Activated CD4-positive, alpha-beta T cell treated with anti-CD3 and anti-CD28 coated beads, Interleukin-2, amount 10 ng/mL, durations not matched to agents 24 days and 14 days (primary cell): ENCODE data around the gene GGTA1. TPM values are rescaled to one million over a fixed set of nuclear protein-coding genes. Genes with fewer than 3 reads are reported as not detected.
"Not testable (repeated sequence)": the region's sequence is repeated elsewhere in the genome, so short reads cannot be mapped to it uniquely, and the experiment has no call there.

ENCODE experiments used
- DNase-seq: peaks from one replicate; pipeline ENCODE4 v3.0.0; 2022
- H3K27ac Mint-ChIP-seq: one replicate; pipeline ENCODE4 v1.8.0; 2022; ENCODE audit warnings: mild to moderate bottlenecking, mixed read lengths
- H3K27me3 Mint-ChIP-seq: one replicate; pipeline ENCODE4 v1.8.0; 2022; ENCODE audit warnings: mixed read lengths
- H3K36me3 Mint-ChIP-seq: one replicate; pipeline ENCODE4 v1.8.0; 2022; ENCODE audit warnings: low read depth, mild to moderate bottlenecking, mixed read lengths
- H3K4me1 Mint-ChIP-seq: one replicate; pipeline ENCODE4 v1.8.0; 2021; ENCODE audit warnings: mixed read lengths
- H3K4me3 Mint-ChIP-seq: one replicate; pipeline ENCODE4 v1.8.0; 2022; ENCODE audit warnings: mild to moderate bottlenecking, moderate library complexity, mixed read lengths
- H3K9me3 Mint-ChIP-seq: one replicate; pipeline ENCODE4 v1.8.0; 2021; ENCODE audit warnings: mixed read lengths
- intact Hi-C: fragments of 100-400 bp; cut with micrococcal nuclease; formaldehyde crosslinking; loops from one replicate; pipeline ENCODE4 v1.15.1; 2023
- total RNA-seq: library from RNA; stranded (reverse); gene quantifications from 2 replicates; pipeline ENCODE4 v1.2.3, GENCODE V29; 2022

The GGTA1 gene
- total RNA-seq, 1 donor from 2014 or later = not detected

DNA sequence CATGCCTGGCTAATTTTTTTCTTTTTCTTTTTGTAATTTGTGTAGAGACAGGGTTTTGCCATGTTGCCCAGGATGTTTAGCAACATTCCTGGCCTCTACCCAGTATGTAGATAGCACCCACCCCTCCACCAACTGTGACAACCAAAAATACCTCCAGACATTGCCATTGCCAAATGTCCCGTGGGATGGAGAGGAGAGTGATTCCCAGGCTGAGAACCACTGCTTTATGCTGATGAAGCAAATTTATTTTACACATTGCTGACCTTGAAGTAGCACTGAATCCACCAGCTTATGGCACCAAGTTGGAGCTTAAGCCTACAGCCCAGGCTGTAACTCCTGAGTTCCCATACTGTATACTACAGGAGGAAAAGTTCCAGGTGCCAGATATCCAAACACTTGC, 58.5 kb downstream of the GGTA1 start:
- DNase-seq = no peak
- Mint-ChIP-seq H3K9me3 (no peaks in the 10 kb centered on the region), H3K36me3 (no peaks in the 10 kb centered on the region), H3K27ac (no peak overlapping the region), H3K4me3 (no peak overlapping the region), H3K27me3 (peaks cover 51% of the 10 kb centered on the region), H3K4me1 (no peaks in the 10 kb centered on the region)
- intact Hi-C loops = no loop called here

DNA sequence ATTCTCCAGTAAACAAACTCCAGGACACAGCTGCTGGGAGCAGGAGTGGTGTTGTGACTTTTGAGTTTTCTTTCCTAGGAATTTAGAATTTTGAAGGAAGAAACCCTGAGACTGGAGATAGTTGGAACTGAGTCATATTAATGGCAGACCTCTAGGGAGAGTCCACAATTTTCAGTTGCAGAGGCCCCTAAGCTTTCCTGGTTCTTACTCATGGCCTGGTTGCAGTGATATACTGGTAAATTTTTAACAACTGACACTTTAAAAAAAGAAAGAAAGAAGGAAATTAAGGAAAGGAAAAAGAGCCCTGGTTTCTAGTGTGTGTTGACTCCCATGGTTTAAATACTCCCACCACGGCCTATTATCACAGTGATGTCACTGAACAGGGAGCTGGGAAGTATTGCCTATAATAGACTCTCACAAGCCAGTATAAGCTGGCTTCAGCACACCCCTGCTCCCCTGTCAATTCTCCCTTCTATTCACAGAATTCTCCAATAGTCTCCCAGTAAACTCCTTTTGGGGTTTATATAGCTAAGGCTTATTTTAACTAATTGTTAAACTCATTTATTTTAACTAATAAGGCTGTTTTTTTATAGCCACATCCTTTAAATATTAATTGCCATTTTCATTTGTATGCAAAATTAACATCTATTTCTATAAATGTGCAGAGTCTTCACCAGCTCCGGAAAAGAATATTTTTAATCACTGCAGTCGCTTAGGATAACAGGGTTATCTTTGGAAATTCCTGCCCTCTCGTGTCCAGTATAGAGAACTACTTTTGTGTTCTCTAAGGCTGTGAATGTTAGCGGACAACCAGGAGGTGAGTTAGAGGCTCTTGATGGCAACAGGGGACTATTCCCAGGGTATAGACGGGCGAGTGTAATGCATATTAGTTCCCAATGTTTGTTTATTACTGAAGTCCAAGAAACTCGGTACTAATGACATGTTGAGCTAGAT, 59.7 kb downstream of the GGTA1 start:
- no peaks in the 10 kb centered on the region for H3K36me3 Mint-ChIP-seq
- H3K9me3 Mint-ChIP-seq = no peaks in the 10 kb centered on the region
- H3K27ac Mint-ChIP-seq = no peak overlapping the region
- H3K4me3 Mint-ChIP-seq = no peak overlapping the region
- no peak for DNase-seq
- peaks cover 51% of the 10 kb centered on the region for H3K27me3 Mint-ChIP-seq
- H3K4me1 Mint-ChIP-seq = no peaks in the 10 kb centered on the region
- intact Hi-C loops = no loop called here

DNA sequence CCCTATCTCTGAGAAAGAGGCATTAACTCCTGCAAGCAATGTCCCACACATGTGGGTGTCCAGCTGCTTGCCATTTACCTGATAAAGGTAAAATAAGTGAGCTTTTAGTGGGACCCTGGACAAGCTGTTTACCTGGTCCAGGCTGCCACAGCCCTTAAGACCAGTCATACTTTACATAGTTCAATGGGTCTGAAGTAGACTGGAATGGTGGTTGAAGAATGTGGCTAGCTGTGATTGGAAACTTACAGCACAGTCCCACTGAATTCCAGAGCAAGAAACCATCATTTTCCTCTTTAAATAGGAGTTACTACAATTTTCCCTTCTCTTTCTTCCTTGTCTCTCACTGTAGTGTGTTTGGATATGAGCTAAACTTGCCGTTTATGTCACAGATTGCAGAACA, 60.6 kb downstream of the GGTA1 start:
- Mint-ChIP-seq H3K27me3 (peaks cover 46% of the 10 kb centered on the region), H3K4me3 (no peak overlapping the region), H3K36me3 (no peaks in the 10 kb centered on the region), H3K27ac (no peak overlapping the region), H3K4me1 (no peaks in the 10 kb centered on the region), H3K9me3 (no peaks in the 10 kb centered on the region)
- intact Hi-C loops = no loop called here
- no peak for DNase-seq

DNA sequence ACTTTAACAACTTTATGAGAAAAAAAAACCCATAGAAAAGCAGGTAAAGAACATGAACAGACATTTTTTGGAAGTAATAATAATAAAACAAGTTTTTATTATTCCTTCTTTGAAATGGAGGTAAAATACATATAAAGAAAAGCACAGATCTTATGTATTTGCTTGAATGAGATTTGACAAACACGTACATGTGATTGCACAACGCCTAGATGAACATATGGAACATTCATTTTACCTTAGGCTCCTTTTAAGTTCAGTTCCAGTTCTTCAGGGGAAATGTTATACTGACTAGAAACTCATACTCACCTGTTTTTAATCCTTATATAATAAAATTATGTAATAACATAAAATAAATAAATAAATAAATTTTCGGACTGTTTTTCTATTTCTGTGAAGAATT, 61.8 kb downstream of the GGTA1 start:
- Mint-ChIP-seq H3K9me3 (no peaks in the 10 kb centered on the region), H3K36me3 (no peaks in the 10 kb centered on the region), H3K4me3 (no peak overlapping the region), H3K27me3 (peaks cover 41% of the 10 kb centered on the region), H3K4me1 (no peaks in the 10 kb centered on the region), H3K27ac (no peak overlapping the region)
- DNase-seq = no peak
- intact Hi-C loops = no loop called here

DNA sequence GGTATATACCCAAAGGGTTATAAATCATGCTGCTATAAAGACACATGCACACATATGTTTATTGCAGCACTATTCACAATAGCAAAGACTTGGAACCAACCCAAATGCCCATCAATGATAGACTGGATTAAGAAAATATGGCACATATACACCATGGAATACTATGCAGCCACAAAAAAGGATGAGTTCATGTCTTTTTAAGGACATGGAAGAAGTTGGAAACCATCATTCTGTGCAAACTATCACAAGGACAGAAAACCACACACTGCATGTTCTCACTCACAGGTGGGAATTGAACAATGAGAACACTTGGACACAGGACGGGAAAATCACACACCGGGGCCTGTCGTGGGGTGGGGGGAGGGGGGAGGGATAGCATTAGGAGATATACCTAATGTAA, 62.6 kb downstream of the GGTA1 start:
- not testable (repeated sequence) for H3K27ac Mint-ChIP-seq, H3K9me3 Mint-ChIP-seq, H3K36me3 Mint-ChIP-seq

DNA sequence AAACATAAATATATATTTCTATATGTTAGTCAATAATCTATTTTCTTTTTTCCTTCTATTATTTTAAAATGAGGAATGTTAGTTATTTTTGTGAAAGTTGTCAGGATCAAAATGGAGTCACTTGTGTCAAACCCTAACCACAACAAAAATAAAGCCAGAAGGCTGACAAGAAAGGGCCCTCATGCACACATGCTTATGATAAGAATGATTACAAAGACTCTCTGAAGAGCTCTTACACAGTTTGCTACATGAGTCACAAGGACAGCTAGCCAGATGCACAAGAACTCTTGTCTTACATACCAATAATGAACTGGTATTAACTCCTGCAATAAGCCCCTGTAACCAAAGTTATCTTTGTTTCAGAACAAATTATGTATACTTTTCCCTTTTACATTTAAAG, 64.7 kb downstream of the GGTA1 start:
- Mint-ChIP-seq H3K27me3 (peaks cover 36% of the 10 kb centered on the region), H3K36me3 (no peaks in the 10 kb centered on the region), H3K9me3 (no peaks in the 10 kb centered on the region), H3K4me3 (no peak overlapping the region), H3K27ac (no peak overlapping the region), H3K4me1 (no peaks in the 10 kb centered on the region)
- intact Hi-C loops = no loop called here
- no peak for DNase-seq

More for the DNA sequence above, 62.6 kb downstream of the GGTA1 start:
- H3K4me3 Mint-ChIP-seq, intact Hi-C loops, DNase-seq, H3K4me1 Mint-ChIP-seq: not testable (repeated sequence)
- H3K27me3 Mint-ChIP-seq = peaks cover 38% of the 10 kb centered on the region

DNA sequence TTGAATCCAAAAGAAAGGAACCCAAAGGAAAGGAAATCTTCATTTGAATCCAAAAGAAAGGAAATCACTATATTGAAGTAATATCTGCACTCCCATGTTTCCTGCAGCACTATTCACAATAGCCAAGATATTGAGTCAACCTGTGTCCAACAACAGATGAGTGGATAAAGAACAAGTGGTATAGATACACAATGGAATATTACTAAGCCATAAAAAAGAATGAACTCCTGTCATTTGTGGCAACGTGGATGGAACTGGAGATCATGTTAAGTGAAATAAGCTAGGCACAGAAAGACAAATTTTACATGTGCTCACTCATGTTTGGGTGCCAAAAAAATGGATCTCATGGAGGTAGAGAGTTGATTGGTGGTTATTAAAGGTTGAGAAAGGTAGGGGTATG, 71.7 kb downstream of the GGTA1 start:
- no peak overlapping the region for H3K4me3 Mint-ChIP-seq
- peaks cover 35% of the 10 kb centered on the region for H3K27me3 Mint-ChIP-seq
- H3K9me3 Mint-ChIP-seq = peaks cover 7% of the 10 kb centered on the region
- no peak overlapping the region for H3K27ac Mint-ChIP-seq
- intact Hi-C loops = no loop called here
- H3K4me1 Mint-ChIP-seq = no peaks in the 10 kb centered on the region
- DNase-seq = no peak
- no peaks in the 10 kb centered on the region for H3K36me3 Mint-ChIP-seq

DNA sequence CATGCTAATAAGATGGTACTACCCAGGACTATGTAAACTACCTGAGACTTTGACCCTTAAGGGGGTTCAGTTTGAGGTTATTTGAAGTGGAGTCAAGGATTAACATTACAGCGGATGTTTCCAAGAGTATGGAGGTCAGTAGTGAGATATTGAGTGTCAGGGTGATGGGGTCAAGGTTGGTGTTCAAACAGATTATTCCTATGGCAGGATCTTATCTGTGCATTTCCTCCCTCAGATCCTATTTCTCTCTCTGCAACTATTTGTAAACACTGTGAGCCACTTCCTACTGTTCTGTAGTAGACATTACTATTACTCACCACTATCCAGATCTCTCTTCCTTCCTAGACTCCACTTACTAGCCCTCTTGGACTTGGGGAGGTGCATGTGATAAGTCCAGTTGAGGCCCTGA, 75.6 kb downstream of the GGTA1 start:
- intact Hi-C loops = no loop called here
- H3K36me3 Mint-ChIP-seq = no peaks in the 10 kb centered on the region
- H3K9me3 Mint-ChIP-seq = peaks cover 10% of the 10 kb centered on the region
- H3K27ac Mint-ChIP-seq = no peak overlapping the region
- H3K4me1 Mint-ChIP-seq = no peaks in the 10 kb centered on the region
- peaks cover 27% of the 10 kb centered on the region for H3K27me3 Mint-ChIP-seq
- H3K4me3 Mint-ChIP-seq = no peak overlapping the region
- DNase-seq = no peak

DNA sequence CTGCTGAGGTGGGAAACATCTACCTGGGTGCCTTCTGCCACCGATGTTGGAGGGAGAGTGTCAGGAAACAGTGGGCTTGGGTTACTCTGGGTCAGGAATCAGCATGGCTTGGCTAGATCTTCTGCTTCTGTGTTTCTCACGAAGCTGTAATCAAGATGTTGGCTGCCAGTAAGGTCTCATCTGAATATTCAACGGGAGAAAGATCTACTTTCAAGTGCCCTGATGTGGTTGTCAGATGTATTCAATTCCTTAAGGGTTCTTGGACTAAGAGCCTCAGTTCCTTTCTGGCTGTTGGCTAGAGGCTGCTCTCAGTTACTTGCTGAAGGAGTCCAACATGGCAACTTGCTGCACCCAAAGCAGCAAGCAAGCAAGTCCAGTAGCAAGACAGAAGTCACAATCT, 87.7 kb downstream of the GGTA1 start:
- no peak for DNase-seq
- Mint-ChIP-seq H3K9me3 (peaks cover 4% of the 10 kb centered on the region), H3K36me3 (no peaks in the 10 kb centered on the region), H3K4me3 (no peak overlapping the region), H3K27me3 (peaks cover 11% of the 10 kb centered on the region), H3K27ac (no peak overlapping the region), H3K4me1 (no peaks in the 10 kb centered on the region)
- intact Hi-C loops = no loop called here

DNA sequence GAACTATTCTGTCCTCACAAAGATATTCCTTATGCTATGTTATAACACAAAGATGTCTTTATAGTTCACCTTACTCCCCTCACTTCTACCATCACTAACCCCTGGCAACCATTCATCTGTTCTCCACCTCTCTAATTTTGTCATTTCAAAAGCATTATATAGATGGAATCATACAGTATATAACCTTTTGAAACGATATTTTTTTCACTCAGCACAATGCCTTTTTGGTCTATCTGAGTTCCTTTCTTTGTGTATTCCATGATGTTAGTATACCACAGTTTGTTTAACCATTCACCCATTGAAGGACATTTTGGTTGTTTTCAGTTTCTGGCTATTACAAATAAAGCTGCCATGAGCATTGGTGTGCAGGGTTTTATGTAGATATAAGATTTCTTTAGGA, 93.7 kb downstream of the GGTA1 start:
- Mint-ChIP-seq H3K36me3 (no peaks in the 10 kb centered on the region), H3K9me3 (peaks cover 4% of the 10 kb centered on the region), H3K27me3 (peaks cover 23% of the 10 kb centered on the region), H3K27ac (no peak overlapping the region), H3K4me1 (no peaks in the 10 kb centered on the region), H3K4me3 (no peak overlapping the region)
- no peak for DNase-seq
- intact Hi-C loops = no loop called here

Other genes with a start within 250 kb of the GGTA1 start
- 1.4 and 1.5 TPM in 2 replicates for gene GSN, start 231.7 kb downstream of the GGTA1 start, total RNA-seq
- 48.3 and 50.3 TPM in 2 replicates for gene STOM, start 129.6 kb downstream of the GGTA1 start, total RNA-seq
- gene DAB2IP, start 151.8 kb upstream of the GGTA1 start, total RNA-seq = not detected in 2 replicates